ENCODE measurements around the gene SPTBN1. TPM values are rescaled to one million over a fixed set of nuclear protein-coding genes. Genes with fewer than 3 reads are reported as not detected.
A peak's percentile ranks its signal among the peaks of the same experiment; 100 is the strongest.

SPTBN1 gene
- total and polyA plus RNA-seq, 2 donors (not counting 3 experiments of a cell fraction or from before 2014, with no cell fraction given) = 63.3 to 320 TPM

DNA sequence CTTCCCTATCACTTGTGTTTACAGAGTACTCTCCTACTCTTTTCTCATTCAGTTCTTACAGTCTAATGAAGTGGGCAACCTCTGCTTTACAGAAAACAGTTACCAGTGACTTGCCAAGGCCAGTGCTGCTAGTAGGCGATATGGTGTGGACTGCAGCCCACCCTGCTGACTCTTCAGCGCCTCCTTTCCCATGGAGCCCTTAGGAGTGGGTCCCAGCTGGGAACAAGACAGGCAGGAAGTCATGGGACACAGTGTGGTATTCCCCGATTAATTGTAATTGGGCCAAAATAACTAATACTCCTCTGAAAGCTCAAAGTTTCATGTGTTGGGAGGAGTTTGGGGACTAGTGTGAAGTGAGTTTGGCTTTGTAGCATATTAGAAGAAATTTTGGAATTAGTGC, 147.2 kb downstream of the SPTBN1 start:
- Histone ChIP-seq H3K4me2 (ENCODE audit: insufficient read depth, low read length) (no peak overlapping the region), H2AFZ (ENCODE audit: low read depth, low read length) (no peak overlapping the region), H3K27me3 (ENCODE audit: control insufficient read depth in 2 of 2, insufficient read depth in 2 of 2, low read length in 2 of 2) (no peaks in the 10 kb centered on the region), H3K36me3 (ENCODE audit: control insufficient read depth in 2 of 2, extremely low read depth in 1 of 2, insufficient read depth in 2 of 2, low read length in 2 of 2) (peaks cover 0 to 2% of the 10 kb centered on the region in 2 experiments), H3K4me3 (replicated peaks in 1 of 3; ENCODE audit: insufficient read depth in 1 of 3, low read depth in 1 of 3, low read length in 3 of 3) (no peak overlapping the region), H3K9me3 (replicated peaks; ENCODE audit: control insufficient read depth, insufficient read depth, low read length) (no peaks in the 10 kb centered on the region), H3K27ac (ENCODE audit: insufficient read depth, low read depth, low read length) (peak overlapping the region; percentile 72), H4K20me1 (replicated peaks; ENCODE audit: control insufficient read depth, extremely low read depth, insufficient read depth, low read length) (no peaks in the 10 kb centered on the region), H3K9ac (replicated peaks; ENCODE audit: extremely low read depth, insufficient read depth, low read length) (no peak overlapping the region), H3K9me1 (replicated peaks; ENCODE audit: control insufficient read depth, extremely low read depth, insufficient read depth, low read length) (no peaks in the 10 kb centered on the region), H3K4me1 (ENCODE audit: control insufficient read depth, extremely low read depth, insufficient read depth, low read length) (peaks cover 54% of the 10 kb centered on the region), H3K79me2 (ENCODE audit: control insufficient read depth, insufficient read depth, low read length) (peaks cover 96% of the 10 kb centered on the region)
- DNase-seq (ENCODE audit: low read depth, low spot score) (peak; percentile 84), FAIRE-seq (no peak)
- TF ChIP-seq, protein P1, sequence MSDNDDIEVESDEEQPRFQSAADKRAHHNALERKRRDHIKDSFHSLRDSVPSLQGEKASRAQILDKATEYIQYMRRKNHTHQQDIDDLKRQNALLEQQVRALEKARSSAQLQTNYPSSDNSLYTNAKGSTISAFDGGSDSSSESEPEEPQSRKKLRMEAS (IDR thresholded peaks at IDR 0.05; ENCODE audit: insufficient read depth, insufficient read length) = no peak
- TF ChIP-seq JUN (IDR thresholded peaks at IDR 0.05; ENCODE audit: borderline replicate concordance, insufficient read depth, insufficient read length, low read depth) (no peak), POLR2AphosphoS5 (IDR thresholded peaks at IDR 0.05; ENCODE audit: insufficient read depth, low read depth, low read length) (no peak), MYC (IDR thresholded peaks at IDR 0.05; ENCODE audit: low read depth, low read length) (no peak), GATA2 (IDR thresholded peaks at IDR 0.05; ENCODE audit: insufficient read depth, insufficient read length, low read depth, low read length) (no peak), FOS (IDR thresholded peaks at IDR 0.05; ENCODE audit: borderline replicate concordance, insufficient read depth, low read length) (no peak), POLR2A (IDR thresholded peaks at IDR 0.05; ENCODE audit: low read depth, low read length) (no peak), EZH2 (IDR thresholded peaks at IDR 0.05; ENCODE audit: borderline replicate concordance, low read depth, low read length, severe bottlenecking) (no peak)
- TF ChIP-seq, protein P2, sequence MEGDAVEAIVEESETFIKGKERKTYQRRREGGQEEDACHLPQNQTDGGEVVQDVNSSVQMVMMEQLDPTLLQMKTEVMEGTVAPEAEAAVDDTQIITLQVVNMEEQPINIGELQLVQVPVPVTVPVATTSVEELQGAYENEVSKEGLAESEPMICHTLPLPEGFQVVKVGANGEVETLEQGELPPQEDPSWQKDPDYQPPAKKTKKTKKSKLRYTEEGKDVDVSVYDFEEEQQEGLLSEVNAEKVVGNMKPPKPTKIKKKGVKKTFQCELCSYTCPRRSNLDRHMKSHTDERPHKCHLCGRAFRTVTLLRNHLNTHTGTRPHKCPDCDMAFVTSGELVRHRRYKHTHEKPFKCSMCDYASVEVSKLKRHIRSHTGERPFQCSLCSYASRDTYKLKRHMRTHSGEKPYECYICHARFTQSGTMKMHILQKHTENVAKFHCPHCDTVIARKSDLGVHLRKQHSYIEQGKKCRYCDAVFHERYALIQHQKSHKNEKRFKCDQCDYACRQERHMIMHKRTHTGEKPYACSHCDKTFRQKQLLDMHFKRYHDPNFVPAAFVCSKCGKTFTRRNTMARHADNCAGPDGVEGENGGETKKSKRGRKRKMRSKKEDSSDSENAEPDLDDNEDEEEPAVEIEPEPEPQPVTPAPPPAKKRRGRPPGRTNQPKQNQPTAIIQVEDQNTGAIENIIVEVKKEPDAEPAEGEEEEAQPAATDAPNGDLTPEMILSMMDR (IDR thresholded peaks at IDR 0.05; ENCODE audit: extremely low read depth in 1 of 2, insufficient read depth in 1 of 2, low read depth in 1 of 2, low read length in 2 of 2) = no peak
- dilution Hi-C loops (cut with MboI; ENCODE audit: extremely low pct_ligation_motif_present, low sequenced_read_pairs) (no loop called here), intact Hi-C loops (cut with micrococcal nuclease) (no loop called here)
- ChIA-PET POLR2A (interaction anchor here (0.6 kb wide), 1 partner anchor 44 kb away, joined by 5 read pairs; no protein-coding TSS in a partner anchor), CTCF (interaction anchor here (1.3 kb wide), 1 partner anchor 80 kb away, joined by 4 read pairs; no protein-coding TSS in a partner anchor)
- BruUV-seq (replicated peaks) = no TSS peak
